ENCODE measurements around the gene LBX2.

- no peak for TF ChIP-seq CTCF (IDR thresholded peaks at IDR 0.05)
- TF ChIP-seq POLR2AphosphoS5 (IDR thresholded peaks at IDR 0.05; ENCODE audit: low read depth, low read length), result no peak
- no peak for TF ChIP-seq TCF7L2 (IDR thresholded peaks at IDR 0.05; ENCODE audit: low read depth, low read length)
These were observed 29.4 kb upstream of the LBX2 start for GRCh38 chr2:74528600-74529356.

All from Panc1 (cell line).